ENCODE data around the gene DCTN2.

DCTN2 gene

GRCh38 chr12:57548488-57548887 lies 1.5 kb upstream of the DCTN2 start:
- no peak overlapping the region for H3K4me3 ChIP-seq (ENCODE audit: low read depth, low read length)
- no peaks in the 10 kb centered on the region for H3K9me3 ChIP-seq (ENCODE audit: control insufficient read depth, insufficient read depth, low read depth, low read length)
- no peak overlapping the region for H3K9ac ChIP-seq (ENCODE audit: low read length)
- H3K27ac ChIP-seq (ENCODE audit: low read depth, low read length), result no peak overlapping the region
- H3K4me1 ChIP-seq (ENCODE audit: control insufficient read depth, insufficient read depth, low read length), result peaks cover 26% of the 10 kb centered on the region
- peaks cover 33% of the 10 kb centered on the region for H3K27me3 ChIP-seq (ENCODE audit: control insufficient read depth, insufficient read depth, low read length)
- peaks cover 4% of the 10 kb centered on the region; the same call in 1 of the 2 replicates for H3K36me3 ChIP-seq (ENCODE audit: control insufficient read depth, insufficient read depth, low read length)

GRCh38 chr12:57548013-57548315 lies 972 bp upstream of the DCTN2 start:
- Histone ChIP-seq H3K27ac (ENCODE audit: low read depth, low read length) (no peak overlapping the region), H3K9ac (ENCODE audit: low read length) (no peak overlapping the region), H3K36me3 (ENCODE audit: control insufficient read depth, insufficient read depth, low read length) (peaks cover 4% of the 10 kb centered on the region; the same call in 1 of the 2 replicates), H3K9me3 (ENCODE audit: control insufficient read depth, insufficient read depth, low read depth, low read length) (no peaks in the 10 kb centered on the region), H3K4me3 (ENCODE audit: low read depth, low read length) (no peak overlapping the region), H3K4me1 (ENCODE audit: control insufficient read depth, insufficient read depth, low read length) (peaks cover 23% of the 10 kb centered on the region), H3K27me3 (ENCODE audit: control insufficient read depth, insufficient read depth, low read length) (peaks cover 33% of the 10 kb centered on the region)

DNA sequence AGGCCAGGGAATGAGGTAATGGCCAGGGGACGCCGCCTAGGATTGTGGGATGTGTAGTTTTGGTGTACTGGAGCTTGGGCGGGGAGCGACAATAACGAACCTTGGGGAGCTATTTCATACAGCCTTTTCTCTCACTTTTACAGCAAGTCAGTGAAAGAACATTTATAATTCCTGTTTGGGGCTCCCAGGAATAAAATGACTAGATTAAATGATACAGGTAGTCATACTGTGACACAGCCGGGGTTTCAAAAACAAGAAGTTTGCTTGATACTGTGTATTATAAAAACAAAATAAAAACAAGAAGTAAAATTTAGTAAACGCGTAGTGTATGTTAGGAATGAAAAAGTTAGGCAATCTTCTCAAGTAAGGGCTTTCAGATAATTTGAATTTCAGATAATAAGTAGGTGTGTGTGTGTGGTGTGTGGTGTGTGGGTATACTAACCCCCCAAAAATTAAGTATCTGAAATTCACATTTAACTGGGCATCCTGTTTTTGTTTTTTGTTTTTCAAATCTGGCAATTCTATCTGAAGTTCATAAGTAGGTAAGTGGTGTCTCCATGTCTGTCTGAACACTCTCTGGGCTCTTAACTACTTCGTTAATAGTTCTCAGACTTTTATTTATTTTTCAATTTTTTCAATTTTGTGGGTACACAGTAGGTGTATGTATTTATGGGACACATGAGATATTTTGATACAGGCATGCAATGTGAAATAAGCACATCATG lies 458 bp upstream of the DCTN2 start:
- Histone ChIP-seq H3K4me1 (ENCODE audit: control insufficient read depth, insufficient read depth, low read length) (peaks cover 18% of the 10 kb centered on the region), H3K4me3 (ENCODE audit: low read depth, low read length) (peak overlapping the region; percentile 80), H3K27ac (ENCODE audit: low read depth, low read length) (no peak overlapping the region), H3K9ac (ENCODE audit: low read length) (peak overlapping the region; percentile 87), H3K9me3 (ENCODE audit: control insufficient read depth, insufficient read depth, low read depth, low read length) (no peaks in the 10 kb centered on the region), H3K36me3 (ENCODE audit: control insufficient read depth, insufficient read depth, low read length) (peaks cover 6% of the 10 kb centered on the region; the same call in 1 of the 2 replicates), H3K27me3 (ENCODE audit: control insufficient read depth, insufficient read depth, low read length) (peaks cover 33% of the 10 kb centered on the region)

DNA sequence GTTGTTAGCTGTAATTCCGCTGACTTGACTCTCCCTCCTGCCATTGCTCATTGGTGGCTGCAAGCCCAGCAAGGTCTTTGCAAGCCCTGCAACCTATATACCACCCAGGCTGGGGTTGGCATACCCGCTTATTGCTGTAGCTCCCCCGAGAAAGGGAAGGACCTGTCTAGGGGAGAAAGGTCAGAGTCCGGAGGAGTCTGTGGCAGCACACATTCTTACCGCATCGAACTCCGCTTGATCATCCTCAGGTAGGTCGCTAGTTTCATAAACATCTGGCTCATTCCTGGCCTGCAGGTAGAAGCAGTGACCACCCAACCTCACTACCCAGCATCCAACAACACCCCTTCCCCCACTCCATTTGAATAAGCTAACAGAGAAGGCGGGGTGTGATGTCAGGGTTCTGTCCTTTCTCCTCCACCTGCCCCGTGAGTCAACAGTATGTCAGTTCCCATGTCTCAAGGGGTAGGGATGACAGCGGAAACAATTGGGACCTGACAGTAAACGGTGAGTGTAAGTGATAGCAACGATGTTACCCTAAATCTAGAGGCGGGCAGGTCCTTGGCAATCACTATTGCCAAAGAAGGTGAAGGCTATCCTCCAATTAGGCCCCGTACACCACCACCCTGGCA lies 1.1 kb downstream of the DCTN2 start:
- no peaks in the 10 kb centered on the region for H3K9me3 ChIP-seq (ENCODE audit: control insufficient read depth, insufficient read depth, low read depth, low read length)
- peak overlapping the region; percentile 87 for H3K9ac ChIP-seq (ENCODE audit: low read length)
- H3K27ac ChIP-seq (ENCODE audit: low read depth, low read length), result no peak overlapping the region
- H3K4me1 ChIP-seq (ENCODE audit: control insufficient read depth, insufficient read depth, low read length), result peaks cover 15% of the 10 kb centered on the region
- peaks cover 28% of the 10 kb centered on the region for H3K27me3 ChIP-seq (ENCODE audit: control insufficient read depth, insufficient read depth, low read length)
- peaks cover 17% of the 10 kb centered on the region for H3K36me3 ChIP-seq (ENCODE audit: control insufficient read depth, insufficient read depth, low read length)
- H3K4me3 ChIP-seq (ENCODE audit: low read depth, low read length), result peak overlapping the region; percentile 80

GRCh38 chr12:57543581-57543980 lies 3.4 kb downstream of the DCTN2 start:
- Histone ChIP-seq H3K4me3 (ENCODE audit: low read depth, low read length) (no peak overlapping the region), H3K27me3 (ENCODE audit: control insufficient read depth, insufficient read depth, low read length) (peaks cover 8% of the 10 kb centered on the region; the same call in 1 of the 2 replicates), H3K36me3 (ENCODE audit: control insufficient read depth, insufficient read depth, low read length) (peaks cover 32% of the 10 kb centered on the region), H3K9ac (ENCODE audit: low read length) (peak overlapping the region; percentile 8), H3K4me1 (ENCODE audit: control insufficient read depth, insufficient read depth, low read length) (peaks cover 8% of the 10 kb centered on the region), H3K27ac (ENCODE audit: low read depth, low read length) (no peak overlapping the region), H3K9me3 (ENCODE audit: control insufficient read depth, insufficient read depth, low read depth, low read length) (no peaks in the 10 kb centered on the region)

DNA sequence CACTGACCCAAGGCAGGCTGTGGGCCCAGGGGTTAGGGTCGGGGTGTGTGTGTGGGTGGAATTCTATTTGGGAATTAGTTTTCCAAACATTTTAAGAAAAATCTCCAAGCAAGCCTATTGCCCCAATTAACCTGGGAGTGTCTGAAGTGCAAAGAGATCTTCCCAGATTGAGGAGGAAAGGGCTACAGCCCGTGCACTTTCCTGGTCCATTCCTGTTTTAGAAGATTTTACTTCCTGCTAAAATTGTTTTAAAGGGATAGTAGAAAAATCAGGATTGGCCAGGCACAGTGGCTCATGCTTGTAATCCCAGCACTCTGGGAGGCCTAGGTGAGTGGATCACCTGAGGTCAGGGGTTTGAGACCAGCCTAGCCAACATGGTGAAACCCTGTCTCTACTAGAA lies 5.3 kb downstream of the DCTN2 start:
- H3K36me3 ChIP-seq (ENCODE audit: control insufficient read depth, insufficient read depth, low read length), result peaks cover 42% of the 10 kb centered on the region
- no peak overlapping the region for H3K9ac ChIP-seq (ENCODE audit: low read length)
- no peak overlapping the region for H3K4me3 ChIP-seq (ENCODE audit: low read depth, low read length)
- H3K27ac ChIP-seq (ENCODE audit: low read depth, low read length), result no peak overlapping the region
- H3K9me3 ChIP-seq (ENCODE audit: control insufficient read depth, insufficient read depth, low read depth, low read length), result no peaks in the 10 kb centered on the region
- no peaks in the 10 kb centered on the region for H3K27me3 ChIP-seq (ENCODE audit: control insufficient read depth, insufficient read depth, low read length)
- peaks cover 8% of the 10 kb centered on the region for H3K4me1 ChIP-seq (ENCODE audit: control insufficient read depth, insufficient read depth, low read length)

- peaks cover 4% of the 10 kb centered on the region for H3K4me1 ChIP-seq (ENCODE audit: control insufficient read depth, insufficient read depth, low read length)
- H3K9ac ChIP-seq (ENCODE audit: low read length), result no peak overlapping the region
- H3K36me3 ChIP-seq (ENCODE audit: control insufficient read depth, insufficient read depth, low read length), result peaks cover 48% of the 10 kb centered on the region
- no peaks in the 10 kb centered on the region for H3K27me3 ChIP-seq (ENCODE audit: control insufficient read depth, insufficient read depth, low read length)
- no peak overlapping the region for H3K27ac ChIP-seq (ENCODE audit: low read depth, low read length)
- H3K4me3 ChIP-seq (ENCODE audit: low read depth, low read length), result no peak overlapping the region
- no peaks in the 10 kb centered on the region for H3K9me3 ChIP-seq (ENCODE audit: control insufficient read depth, insufficient read depth, low read depth, low read length)
Observed at GRCh38 chr12:57541001-57541400, 6.0 kb downstream of the DCTN2 start.

DNA sequence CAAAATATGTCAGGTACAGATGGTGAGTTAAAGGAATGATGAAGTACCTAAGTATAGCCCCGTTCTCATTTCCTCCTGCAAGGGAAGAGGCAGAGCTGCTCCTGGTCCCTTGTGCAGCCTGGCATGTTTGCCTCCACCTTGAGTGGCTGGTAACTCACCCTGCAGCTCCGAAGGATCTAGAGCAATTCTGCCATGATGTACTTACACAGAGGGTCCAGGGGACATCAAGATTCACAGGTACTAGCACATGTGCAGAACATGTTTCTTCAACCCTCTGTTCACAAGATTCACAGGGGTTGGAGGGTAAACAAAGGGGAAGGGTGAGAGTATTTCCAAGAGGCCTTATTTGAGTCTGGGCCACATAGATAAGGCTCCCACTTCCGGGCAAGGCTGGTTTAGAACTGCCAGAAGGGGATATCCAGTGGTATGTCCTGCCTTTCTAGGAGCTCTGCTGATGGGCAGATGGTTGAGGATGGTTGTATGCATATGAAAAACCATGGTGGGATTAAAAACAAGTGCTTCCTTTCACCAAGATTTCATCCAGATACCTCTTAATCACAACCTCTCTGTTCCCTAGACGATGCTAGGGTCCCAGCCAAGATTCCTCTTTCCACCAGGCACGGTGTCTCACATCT lies 7.7 kb downstream of the DCTN2 start:
- no peak overlapping the region for H3K27ac ChIP-seq (ENCODE audit: low read depth, low read length)
- H3K4me3 ChIP-seq (ENCODE audit: low read depth, low read length), result no peak overlapping the region
- H3K36me3 ChIP-seq (ENCODE audit: control insufficient read depth, insufficient read depth, low read length), result peaks cover 61% of the 10 kb centered on the region
- H3K27me3 ChIP-seq (ENCODE audit: control insufficient read depth, insufficient read depth, low read length), result no peaks in the 10 kb centered on the region
- no peaks in the 10 kb centered on the region for H3K9me3 ChIP-seq (ENCODE audit: control insufficient read depth, insufficient read depth, low read depth, low read length)
- H3K4me1 ChIP-seq (ENCODE audit: control insufficient read depth, insufficient read depth, low read length), result no peaks in the 10 kb centered on the region; the same call in 1 of the 2 replicates
- H3K9ac ChIP-seq (ENCODE audit: low read length), result no peak overlapping the region

GRCh38 chr12:57536597-57536942 lies 10.4 kb downstream of the DCTN2 start:
- Histone ChIP-seq H3K4me3 (ENCODE audit: low read depth, low read length) (no peak overlapping the region), H3K4me1 (ENCODE audit: control insufficient read depth, insufficient read depth, low read length) (no peaks in the 10 kb centered on the region; the same call in 1 of the 2 replicates)

GRCh38 chr12:57535764-57536596 lies 11.0 kb downstream of the DCTN2 start:
- Histone ChIP-seq H3K9ac (ENCODE audit: low read length) (no peak overlapping the region), H3K27me3 (ENCODE audit: control insufficient read depth, insufficient read depth, low read length) (no peaks in the 10 kb centered on the region), H3K9me3 (ENCODE audit: control insufficient read depth, insufficient read depth, low read depth, low read length) (no peaks in the 10 kb centered on the region), H3K4me1 (ENCODE audit: control insufficient read depth, insufficient read depth, low read length) (no peaks in the 10 kb centered on the region; the same call in 1 of the 2 replicates), H3K27ac (ENCODE audit: low read depth, low read length) (no peak overlapping the region), H3K4me3 (ENCODE audit: low read depth, low read length) (no peak overlapping the region), H3K36me3 (ENCODE audit: control insufficient read depth, insufficient read depth, low read length) (peaks cover 81% of the 10 kb centered on the region)

More at GRCh38 chr12:57536597-57536942, 10.4 kb downstream of the DCTN2 start:
- no peaks in the 10 kb centered on the region for H3K9me3 ChIP-seq (ENCODE audit: control insufficient read depth, insufficient read depth, low read depth, low read length)
- H3K9ac ChIP-seq (ENCODE audit: low read length), result no peak overlapping the region
- no peaks in the 10 kb centered on the region for H3K27me3 ChIP-seq (ENCODE audit: control insufficient read depth, insufficient read depth, low read length)
- peaks cover 81% of the 10 kb centered on the region for H3K36me3 ChIP-seq (ENCODE audit: control insufficient read depth, insufficient read depth, low read length)
- no peak overlapping the region for H3K27ac ChIP-seq (ENCODE audit: low read depth, low read length)
